Stimulated activated naive CD4-positive, alpha-beta T cell (primary cell): ENCODE results near the gene C3orf52.

ENCODE experiments used
- DNase-seq, 6 experiments: peaks; one replicate each; lab custom pipeline; 2025; lab: John Stamatoyannopoulos, UW

C3orf52 gene

GRCh38 chr3:112086875-112087524 lies 811 bp downstream of the C3orf52 start:
- DNase-seq = no peak

GRCh38 chr3:112087746-112088145 lies 1.6 kb downstream of the C3orf52 start:
- DNase-seq = no peak

GRCh38 chr3:112088944-112089343 lies 2.8 kb downstream of the C3orf52 start:
- no peak for DNase-seq

GRCh38 chr3:112089956-112090886 lies 4.0 kb downstream of the C3orf52 start:
- no peak for DNase-seq

- DNase-seq = no peak
These were observed 4.8 kb downstream of the C3orf52 start for GRCh38 chr3:112090887-112091586.

GRCh38 chr3:112092496-112093179 lies 6.4 kb downstream of the C3orf52 start:
- DNase-seq = no peak

- no peak for DNase-seq
These were observed 7.0 kb downstream of the C3orf52 start for GRCh38 chr3:112093180-112093522.

GRCh38 chr3:112095731-112096130 lies 9.5 kb downstream of the C3orf52 start:
- no peak for DNase-seq

- DNase-seq = no peak
These were observed 10.0 kb downstream of the C3orf52 start for GRCh38 chr3:112096176-112096575.

GRCh38 chr3:112097378-112097777 lies 11.2 kb downstream of the C3orf52 start:
- no peak for DNase-seq

GRCh38 chr3:112101916-112102315 lies 15.7 kb downstream of the C3orf52 start:
- DNase-seq = no peak

GRCh38 chr3:112104774-112105173 lies 18.6 kb downstream of the C3orf52 start:
- no peak for DNase-seq

- no peak for DNase-seq
These were observed 23.1 kb downstream of the C3orf52 start for GRCh38 chr3:112109322-112109721.

GRCh38 chr3:112111785-112112402 lies 25.7 kb downstream of the C3orf52 start:
- DNase-seq = peak in 5 of 6 experiments; percentile 42 to 77 (median 45)

GRCh38 chr3:112114576-112115160 lies 28.5 kb downstream of the C3orf52 start:
- no peak for DNase-seq

GRCh38 chr3:112115161-112115739 lies 29.1 kb downstream of the C3orf52 start:
- DNase-seq = no peak

- no peak for DNase-seq
These were observed 29.7 kb downstream of the C3orf52 start for GRCh38 chr3:112115806-112116383.

- DNase-seq = no peak
These were observed 30.6 kb downstream of the C3orf52 start for GRCh38 chr3:112116748-112117186.

GRCh38 chr3:112117415-112117814 lies 31.2 kb downstream of the C3orf52 start:
- no peak for DNase-seq

- DNase-seq = no peak
These were observed 31.8 kb downstream of the C3orf52 start for GRCh38 chr3:112117841-112118571.
